Vagina (tissue), 2 donors: ENCODE results near the gene PPEF1. TPM values are rescaled to one million over a fixed set of nuclear protein-coding genes. Genes with fewer than 3 reads are reported as not detected.

Source experiments
- DNase-seq, 2 donors: peaks; one replicate each; pipeline ENCODE4 v3.0.0-alpha.2; 2017; ENCODE audit errors: extremely low spot score in 2 of 2
- H3K27ac ChIP-seq: fragments of 200-600 bp; sonication (generic); one replicate; pipeline ENCODE4 v1.5.1; 2019
- H3K27me3 ChIP-seq: fragments of 200-600 bp; sonication (generic); one replicate; pipeline ENCODE4 v1.5.1; 2019
- H3K36me3 ChIP-seq, 2 donors: fragments of 200-600 bp; sonication (generic); one replicate each; pipeline ENCODE4 v1.5.1; 2017 to 2019
- H3K4me1 ChIP-seq: fragments of 200-600 bp; sonication (generic); one replicate; pipeline ENCODE4 v1.5.1; 2019
- H3K4me3 ChIP-seq, 2 donors: fragments of 200-600 bp; sonication (generic); 1 replicate in 1 of 2; 2 replicates in 1 of 2; pipeline ENCODE4 v1.5.1; 2016 to 2019
- H3K9me3 ChIP-seq: fragments of 200-600 bp; sonication (generic); one replicate; pipeline ENCODE4 v1.5.1; 2019
- POLR2A ChIP-seq, 2 donors: fragments of 450-650 bp; IDR thresholded peaks; one replicate each; pipeline ENCODE4 v1.6.1; 2017; ENCODE audit warnings: antibody characterized with exemption in 2 of 2, mild to moderate bottlenecking in 2 of 2, moderate library complexity in 2 of 2
- POLR2AphosphoS5 ChIP-seq, 2 donors: sonication (generic); formaldehyde crosslinking; IDR thresholded peaks; one replicate each; pipeline ENCODE4 v1.9.0; 2017; ENCODE audit warnings: antibody characterized with exemption in 2 of 2, mild to moderate bottlenecking in 2 of 2, low read depth in 1 of 2; ENCODE audit not compliant: insufficient read depth in 1 of 2
- intact Hi-C: fragments of 100-400 bp; cut with DNase I; formaldehyde crosslinking; loops from one replicate; pipeline ENCODE4 v1.15.1; 2023
- total RNA-seq: library from RNA; depleted of rRNA; stranded (reverse); fragments of >200 nt; gene quantifications from one replicate; pipeline ENCODE4 v1.2.3, GENCODE V29; 2016
- TF ChIP-seq, protein P1 (sequence below), 3 experiments: fragments of 450-650 bp in 2 of 3; fragments of 200-600 bp in 1 of 3; sonication (generic) in 1 of 3; IDR thresholded peaks; one replicate each; pipeline ENCODE4 v1.5.1; 2017 to 2019; ENCODE audit warnings: antibody characterized with exemption in 3 of 3, mild to moderate bottlenecking in 2 of 3, moderate library complexity in 2 of 3

The PPEF1 gene
- total RNA-seq, 1 donor from 2014 or later, result not detected

DNA sequence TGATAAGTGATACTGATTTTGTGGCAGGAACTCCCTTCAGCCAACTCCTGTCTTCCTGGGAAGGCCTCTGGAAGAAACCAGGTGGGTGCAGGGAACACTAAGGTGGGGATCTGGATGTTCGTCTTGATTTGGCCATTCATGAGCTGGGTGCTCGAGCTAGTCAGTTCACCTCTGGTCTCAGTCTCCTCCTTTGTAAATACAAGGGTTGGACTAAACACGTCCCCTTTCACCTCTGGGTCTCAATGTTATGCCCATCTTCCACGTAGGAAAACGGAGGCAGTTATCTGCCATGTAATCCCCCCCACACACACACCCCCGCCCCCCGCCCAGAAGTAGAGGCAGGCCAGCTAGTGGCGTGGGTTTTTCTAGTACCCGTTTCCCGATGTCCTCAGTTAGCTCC lies 31.4 kb upstream of the PPEF1 start:
- Histone ChIP-seq H3K27ac (no peak overlapping the region), H3K9me3 (no peaks in the 10 kb centered on the region), H3K27me3 (no peaks in the 10 kb centered on the region), H3K4me1 (no peaks in the 10 kb centered on the region), H3K4me3 (no peak overlapping the region), H3K36me3 (no peaks in the 10 kb centered on the region)
- DNase-seq, result no peak
- TF ChIP-seq POLR2AphosphoS5 (IDR thresholded peaks at IDR 0.05; ENCODE audit: insufficient read depth in 1 of 2, low read depth in 1 of 2), result no peak
- TF ChIP-seq, protein P1, sequence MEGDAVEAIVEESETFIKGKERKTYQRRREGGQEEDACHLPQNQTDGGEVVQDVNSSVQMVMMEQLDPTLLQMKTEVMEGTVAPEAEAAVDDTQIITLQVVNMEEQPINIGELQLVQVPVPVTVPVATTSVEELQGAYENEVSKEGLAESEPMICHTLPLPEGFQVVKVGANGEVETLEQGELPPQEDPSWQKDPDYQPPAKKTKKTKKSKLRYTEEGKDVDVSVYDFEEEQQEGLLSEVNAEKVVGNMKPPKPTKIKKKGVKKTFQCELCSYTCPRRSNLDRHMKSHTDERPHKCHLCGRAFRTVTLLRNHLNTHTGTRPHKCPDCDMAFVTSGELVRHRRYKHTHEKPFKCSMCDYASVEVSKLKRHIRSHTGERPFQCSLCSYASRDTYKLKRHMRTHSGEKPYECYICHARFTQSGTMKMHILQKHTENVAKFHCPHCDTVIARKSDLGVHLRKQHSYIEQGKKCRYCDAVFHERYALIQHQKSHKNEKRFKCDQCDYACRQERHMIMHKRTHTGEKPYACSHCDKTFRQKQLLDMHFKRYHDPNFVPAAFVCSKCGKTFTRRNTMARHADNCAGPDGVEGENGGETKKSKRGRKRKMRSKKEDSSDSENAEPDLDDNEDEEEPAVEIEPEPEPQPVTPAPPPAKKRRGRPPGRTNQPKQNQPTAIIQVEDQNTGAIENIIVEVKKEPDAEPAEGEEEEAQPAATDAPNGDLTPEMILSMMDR (IDR thresholded peaks at IDR 0.05), result no peak
- no peak for TF ChIP-seq POLR2A (IDR thresholded peaks at IDR 0.05)
- intact Hi-C loops, result no loop called here

DNA sequence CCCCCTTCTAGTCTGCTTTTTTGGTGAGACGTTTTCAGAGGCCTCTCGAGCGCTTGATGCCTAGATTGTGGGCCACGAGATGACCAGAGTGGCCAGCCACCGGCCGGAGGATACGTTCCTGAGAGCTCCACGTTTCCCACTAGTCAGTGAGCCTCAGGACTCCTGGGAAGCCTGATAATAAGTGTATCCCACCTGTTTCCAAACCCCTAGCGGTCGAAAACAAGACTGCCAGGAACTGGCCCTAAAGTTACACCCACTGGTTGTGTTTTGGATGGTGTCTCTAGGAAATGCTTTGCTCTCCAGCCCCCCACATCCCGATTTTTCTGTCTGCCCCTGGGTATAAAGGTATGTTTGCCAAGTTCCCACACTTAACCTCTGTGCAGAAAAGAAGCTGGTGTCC lies 31.0 kb upstream of the PPEF1 start:
- TF ChIP-seq POLR2A (IDR thresholded peaks at IDR 0.05) (no peak), POLR2AphosphoS5 (IDR thresholded peaks at IDR 0.05; ENCODE audit: insufficient read depth in 1 of 2, low read depth in 1 of 2) (no peak)
- TF ChIP-seq, protein P1 (IDR thresholded peaks at IDR 0.05), result no peak
- no peaks in the 10 kb centered on the region for H3K27me3 ChIP-seq
- no peaks in the 10 kb centered on the region for H3K4me1 ChIP-seq
- intact Hi-C loops, result no loop called here
- no peak overlapping the region for H3K27ac ChIP-seq
- H3K36me3 ChIP-seq, result no peaks in the 10 kb centered on the region
- no peak for DNase-seq
- no peak overlapping the region for H3K4me3 ChIP-seq
- H3K9me3 ChIP-seq, result no peaks in the 10 kb centered on the region

DNA sequence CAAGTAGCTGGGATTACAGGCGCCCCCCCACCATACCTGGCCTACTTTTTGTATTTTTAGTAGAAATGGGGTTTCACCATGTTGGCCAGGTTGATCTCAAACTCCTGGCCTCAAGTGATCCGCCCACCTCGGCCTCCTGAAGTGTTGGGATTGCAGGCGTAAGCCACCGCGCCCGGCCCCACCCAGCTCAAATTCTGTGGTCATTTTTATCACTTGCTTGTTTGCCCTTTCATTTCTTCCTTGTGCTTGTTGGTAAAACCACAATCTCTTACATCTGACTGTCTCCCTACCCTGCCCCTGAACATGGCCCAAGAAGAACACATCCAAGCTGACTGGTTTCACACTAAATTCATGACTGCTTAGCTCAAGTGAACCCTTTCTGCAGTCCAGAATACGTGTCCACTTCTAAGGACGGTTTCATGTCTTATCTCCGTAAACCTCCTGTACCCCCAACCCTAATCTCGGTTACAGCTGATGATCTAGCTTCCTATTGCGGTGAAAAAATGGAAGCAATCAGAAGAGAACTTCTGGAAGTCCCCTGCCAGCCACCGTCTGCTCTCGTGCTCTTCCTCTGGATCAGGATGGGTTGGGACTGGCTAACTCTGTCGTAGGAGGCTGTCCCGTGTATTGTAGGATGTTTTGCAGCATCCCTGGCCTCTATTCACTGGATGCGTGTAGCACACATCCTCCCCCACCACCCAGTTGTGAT lies 30.1 kb upstream of the PPEF1 start:
- H3K4me3 ChIP-seq, result no peak overlapping the region
- no peaks in the 10 kb centered on the region for H3K36me3 ChIP-seq
- no peak for DNase-seq
- H3K4me1 ChIP-seq, result no peaks in the 10 kb centered on the region
- no peak overlapping the region for H3K27ac ChIP-seq
- intact Hi-C loops, result no loop called here
- no peaks in the 10 kb centered on the region for H3K9me3 ChIP-seq
- H3K27me3 ChIP-seq, result no peaks in the 10 kb centered on the region
- TF ChIP-seq POLR2A (IDR thresholded peaks at IDR 0.05) (no peak), POLR2AphosphoS5 (IDR thresholded peaks at IDR 0.05; ENCODE audit: insufficient read depth in 1 of 2, low read depth in 1 of 2) (no peak)
- TF ChIP-seq, protein P1 (IDR thresholded peaks at IDR 0.05), result no peak

DNA sequence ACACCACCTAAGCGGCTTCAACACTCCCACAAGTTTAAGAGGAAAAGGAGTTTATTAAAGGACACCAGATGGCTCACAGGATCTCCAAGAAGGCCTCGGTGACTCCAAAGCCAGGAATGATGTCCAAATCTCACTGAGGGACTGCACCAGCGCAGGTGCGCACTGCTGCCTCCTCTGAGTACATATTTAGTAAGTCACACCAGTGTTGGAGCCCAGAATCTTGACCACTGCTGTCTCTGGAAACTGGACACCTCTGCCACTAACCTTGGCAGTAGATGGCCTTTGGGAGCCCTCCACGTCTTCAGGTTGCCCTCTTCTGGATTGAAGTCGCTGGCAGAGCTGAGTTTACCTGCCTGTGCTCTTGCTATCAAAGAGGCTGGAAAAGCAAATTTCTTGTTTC lies 25.4 kb upstream of the PPEF1 start:
- Histone ChIP-seq H3K9me3 (no peaks in the 10 kb centered on the region), H3K4me3 (no peak overlapping the region), H3K36me3 (no peaks in the 10 kb centered on the region), H3K27me3 (no peaks in the 10 kb centered on the region), H3K4me1 (no peaks in the 10 kb centered on the region), H3K27ac (no peak overlapping the region)
- TF ChIP-seq POLR2A (IDR thresholded peaks at IDR 0.05) (no peak), POLR2AphosphoS5 (IDR thresholded peaks at IDR 0.05; ENCODE audit: insufficient read depth in 1 of 2, low read depth in 1 of 2) (no peak)
- TF ChIP-seq, protein P1 (IDR thresholded peaks at IDR 0.05), result no peak
- DNase-seq, result no peak
- intact Hi-C loops, result no loop called here

DNA sequence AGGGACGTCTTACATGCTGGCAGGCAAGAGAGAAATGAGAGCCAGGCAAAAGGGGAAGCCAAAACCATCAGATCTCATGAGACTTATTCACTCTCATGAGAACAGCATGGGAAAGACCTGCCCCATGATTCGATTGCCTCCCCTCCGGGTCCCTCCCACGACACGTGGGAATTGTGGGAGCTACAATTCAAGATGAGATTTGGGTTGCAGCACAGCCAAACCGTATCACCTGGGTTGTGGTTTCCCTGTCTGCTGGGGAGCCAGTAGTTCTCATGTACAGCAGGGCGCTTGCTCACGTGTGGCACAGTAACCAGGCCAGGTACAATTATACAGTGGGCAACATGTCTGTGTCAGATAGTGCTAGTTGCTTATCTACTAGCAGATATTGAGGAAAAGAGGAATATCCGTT lies 24.5 kb upstream of the PPEF1 start:
- intact Hi-C loops, result no loop called here
- Histone ChIP-seq H3K9me3 (no peaks in the 10 kb centered on the region), H3K4me3 (no peak overlapping the region), H3K27me3 (no peaks in the 10 kb centered on the region), H3K27ac (no peak overlapping the region), H3K4me1 (no peaks in the 10 kb centered on the region), H3K36me3 (no peaks in the 10 kb centered on the region)
- TF ChIP-seq POLR2AphosphoS5 (IDR thresholded peaks at IDR 0.05; ENCODE audit: insufficient read depth in 1 of 2, low read depth in 1 of 2), result no peak
- TF ChIP-seq, protein P1 (IDR thresholded peaks at IDR 0.05), result no peak
- TF ChIP-seq POLR2A (IDR thresholded peaks at IDR 0.05), result no peak
- no peak for DNase-seq
